ENCODE measurements around the gene PTP4A2. TPM values are rescaled to one million over a fixed set of nuclear protein-coding genes. Genes with fewer than 3 reads are reported as not detected.

Gene PTP4A2
- total and polyA plus RNA-seq, 8 donors, result 78.6 to 330 (median 167) TPM

DNA sequence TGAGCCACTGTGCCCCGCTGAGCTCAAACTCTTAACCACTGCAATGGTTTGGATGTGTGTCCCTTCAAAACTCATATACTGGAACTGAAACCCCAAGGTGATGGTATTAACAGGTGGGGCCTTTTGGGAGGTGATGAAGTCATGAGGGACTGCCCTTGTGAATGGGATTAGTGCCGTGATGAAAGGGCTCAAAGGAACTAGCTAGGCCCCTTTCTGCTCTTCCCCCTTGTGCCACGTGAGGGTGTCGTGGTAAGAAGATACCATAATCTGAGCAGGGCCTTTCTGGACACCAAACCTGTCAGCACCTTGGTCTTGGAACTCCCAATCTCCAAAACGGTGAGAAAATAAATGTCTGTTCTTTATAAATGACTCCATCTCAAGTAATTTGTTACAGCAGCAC is 76.8 kb downstream of the PTP4A2 start:
- no peaks in the 10 kb centered on the region for H3K9me3 ChIP-seq
- H3K27ac ChIP-seq, result no peak overlapping the region
- no peaks in the 10 kb centered on the region for H3K4me1 ChIP-seq
- intact Hi-C loops (cut with DNase I; ENCODE audit: low total_unique reads), result no loop called here
- TF ChIP-seq EP300 (IDR thresholded peaks at IDR 0.05) (no peak), POLR2A (IDR thresholded peaks at IDR 0.05) (no peak), POLR2AphosphoS5 (IDR thresholded peaks at IDR 0.05) (no peak)
- TF ChIP-seq, protein P1, sequence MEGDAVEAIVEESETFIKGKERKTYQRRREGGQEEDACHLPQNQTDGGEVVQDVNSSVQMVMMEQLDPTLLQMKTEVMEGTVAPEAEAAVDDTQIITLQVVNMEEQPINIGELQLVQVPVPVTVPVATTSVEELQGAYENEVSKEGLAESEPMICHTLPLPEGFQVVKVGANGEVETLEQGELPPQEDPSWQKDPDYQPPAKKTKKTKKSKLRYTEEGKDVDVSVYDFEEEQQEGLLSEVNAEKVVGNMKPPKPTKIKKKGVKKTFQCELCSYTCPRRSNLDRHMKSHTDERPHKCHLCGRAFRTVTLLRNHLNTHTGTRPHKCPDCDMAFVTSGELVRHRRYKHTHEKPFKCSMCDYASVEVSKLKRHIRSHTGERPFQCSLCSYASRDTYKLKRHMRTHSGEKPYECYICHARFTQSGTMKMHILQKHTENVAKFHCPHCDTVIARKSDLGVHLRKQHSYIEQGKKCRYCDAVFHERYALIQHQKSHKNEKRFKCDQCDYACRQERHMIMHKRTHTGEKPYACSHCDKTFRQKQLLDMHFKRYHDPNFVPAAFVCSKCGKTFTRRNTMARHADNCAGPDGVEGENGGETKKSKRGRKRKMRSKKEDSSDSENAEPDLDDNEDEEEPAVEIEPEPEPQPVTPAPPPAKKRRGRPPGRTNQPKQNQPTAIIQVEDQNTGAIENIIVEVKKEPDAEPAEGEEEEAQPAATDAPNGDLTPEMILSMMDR (IDR thresholded peaks at IDR 0.05), result no peak
- H3K27me3 ChIP-seq, result no peaks in the 10 kb centered on the region
- 81 to 89% (median 88%) methylated on average over 5 of the region's 5 CpGs for WGBS, 5 donors
- no peak overlapping the region for H3K4me3 ChIP-seq
- no peak for DNase-seq
- H3K36me3 ChIP-seq, result no peaks in the 10 kb centered on the region

DNA sequence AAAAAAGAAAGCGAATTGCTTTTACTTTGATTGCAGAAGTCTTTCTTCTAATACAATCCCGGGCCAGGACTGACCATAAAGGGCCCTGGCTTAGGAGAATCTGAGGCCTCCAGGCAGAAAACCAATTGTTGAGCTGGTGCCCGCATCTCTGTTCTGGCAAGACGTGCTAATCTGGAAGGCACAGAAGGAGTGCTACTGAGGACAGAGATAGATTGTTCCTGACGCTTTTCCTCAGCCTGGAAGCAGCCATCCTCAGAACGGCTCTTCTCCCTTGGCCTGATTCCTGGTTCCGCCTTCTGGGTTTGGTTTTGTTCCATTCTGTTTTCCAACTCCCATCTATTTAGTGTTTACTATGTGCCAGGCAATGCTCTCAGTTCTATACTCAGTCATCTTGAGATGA is 77.6 kb downstream of the PTP4A2 start:
- WGBS, 5 donors, result 78 to 86% (median 84%) methylated on average over 7 of the region's 7 CpGs
- Histone ChIP-seq H3K4me1 (no peaks in the 10 kb centered on the region), H3K27me3 (no peaks in the 10 kb centered on the region), H3K9me3 (no peaks in the 10 kb centered on the region), H3K36me3 (no peaks in the 10 kb centered on the region), H3K27ac (no peak overlapping the region), H3K4me3 (no peak overlapping the region)
- DNase-seq, result no peak
- TF ChIP-seq POLR2AphosphoS5 (IDR thresholded peaks at IDR 0.05) (no peak), EP300 (IDR thresholded peaks at IDR 0.05) (no peak), POLR2A (IDR thresholded peaks at IDR 0.05) (no peak)
- TF ChIP-seq, protein P1 (IDR thresholded peaks at IDR 0.05), result no peak
- intact Hi-C loops (cut with DNase I; ENCODE audit: low total_unique reads), result no loop called here

DNA sequence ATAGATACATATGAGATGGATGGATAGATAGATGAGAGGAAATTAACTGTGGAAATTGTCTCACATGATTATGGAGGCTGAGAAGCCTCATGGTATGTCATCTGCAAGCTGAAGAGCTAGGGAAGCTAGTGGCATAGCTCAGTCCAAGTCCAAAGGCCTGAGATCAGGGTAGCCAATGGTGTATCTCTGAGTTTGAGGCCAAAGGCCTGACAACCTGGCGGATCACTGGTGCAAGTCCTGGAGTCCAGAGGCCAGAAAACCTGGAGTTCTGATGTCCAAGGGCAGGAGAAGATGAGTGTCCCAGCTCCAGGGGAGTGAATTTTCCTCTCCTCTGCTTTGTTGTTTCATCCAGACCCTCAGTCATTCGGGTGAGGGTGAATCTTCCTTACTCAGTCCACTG is 78.4 kb downstream of the PTP4A2 start:
- intact Hi-C loops (cut with DNase I; ENCODE audit: low total_unique reads), result no loop called here
- Histone ChIP-seq H3K27me3 (no peaks in the 10 kb centered on the region), H3K36me3 (no peaks in the 10 kb centered on the region), H3K27ac (no peak overlapping the region), H3K4me3 (no peak overlapping the region), H3K4me1 (no peaks in the 10 kb centered on the region), H3K9me3 (no peaks in the 10 kb centered on the region)
- WGBS, 5 donors, result 89 to 100% (median 93%) methylated on average over 2 of the region's 2 CpGs
- DNase-seq, result no peak
- TF ChIP-seq POLR2AphosphoS5 (IDR thresholded peaks at IDR 0.05), result no peak
- TF ChIP-seq, protein P1 (IDR thresholded peaks at IDR 0.05), result no peak

DNA sequence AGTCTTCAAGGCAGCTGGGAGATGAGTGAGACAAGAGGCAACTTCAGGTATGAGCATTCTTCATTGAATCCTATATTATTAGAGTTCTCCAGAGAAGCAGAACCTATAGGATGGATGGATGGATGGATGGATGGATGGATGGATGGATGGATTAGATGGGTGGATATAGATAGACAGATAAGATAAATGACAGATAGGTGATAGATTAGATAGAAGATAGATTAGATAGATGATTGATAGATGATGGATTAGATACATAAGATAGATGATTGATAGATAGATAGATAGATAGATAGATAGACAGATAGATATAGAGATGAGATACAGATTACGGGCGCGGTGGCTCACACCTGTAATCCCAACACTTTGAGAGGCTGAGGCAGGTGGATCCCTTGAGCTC is 79.1 kb downstream of the PTP4A2 start:
- WGBS, 5 donors, result 94 to 100% (median 96%) methylated on average over 3 of the region's 3 CpGs

More for the DNA sequence above, 79.1 kb downstream of the PTP4A2 start:
- TF ChIP-seq, protein P1 (IDR thresholded peaks at IDR 0.05), result no peak
- TF ChIP-seq POLR2A (IDR thresholded peaks at IDR 0.05) (no peak), EP300 (IDR thresholded peaks at IDR 0.05) (no peak), POLR2AphosphoS5 (IDR thresholded peaks at IDR 0.05) (no peak)
- no peak overlapping the region for H3K4me3 ChIP-seq
- H3K9me3 ChIP-seq, result no peaks in the 10 kb centered on the region
- H3K27me3 ChIP-seq, result no peaks in the 10 kb centered on the region
- intact Hi-C loops (cut with DNase I; ENCODE audit: low total_unique reads), result no loop called here
- no peak for DNase-seq
- no peaks in the 10 kb centered on the region for H3K4me1 ChIP-seq
- no peak overlapping the region for H3K27ac ChIP-seq
- no peaks in the 10 kb centered on the region for H3K36me3 ChIP-seq
